Nephron (organoid): ENCODE measurements around the gene TRAPPC3.

Experiments
- H3K27ac Mint-ChIP-seq, 3 experiments: 2 replicates each; pipeline ENCODE4 v1.8.0; 2020; ENCODE audit warnings: mixed read lengths in 3 of 3, mild to moderate bottlenecking in 2 of 3, moderate library complexity in 1 of 3
- H3K27me3 Mint-ChIP-seq: 2 replicates; pipeline ENCODE4 v1.8.0; 2021; ENCODE audit warnings: low read depth, mild to moderate bottlenecking, moderate library complexity, mixed read lengths
- H3K36me3 Mint-ChIP-seq: 2 replicates; pipeline ENCODE4 v1.8.0; 2020; ENCODE audit warnings: low read depth, mixed read lengths
- H3K4me1 Mint-ChIP-seq: 2 replicates; pipeline ENCODE4 v1.8.0; 2020; ENCODE audit warnings: mixed read lengths
- H3K4me3 Mint-ChIP-seq, 3 experiments: 2 replicates each; pipeline ENCODE4 v1.8.0; 2020; ENCODE audit warnings: mild to moderate bottlenecking in 3 of 3, mixed read lengths in 3 of 3, moderate library complexity in 2 of 3
- H3K9me3 Mint-ChIP-seq: 2 replicates; pipeline ENCODE4 v1.8.0; 2020; ENCODE audit warnings: mixed read lengths
- CTCF ChIP-seq, 3 experiments: fragments of 200-600 bp; sonication (generic); IDR thresholded peaks; one replicate each; pipeline ENCODE4 v1.5.0; 2021; ENCODE audit warnings: antibody characterized with exemption in 3 of 3; ENCODE audit not compliant: unreplicated experiment in 3 of 3

The TRAPPC3 gene

GRCh38 chr1:36154765-36155407 lies 5.6 kb upstream of the TRAPPC3 start:
- peaks cover 67% of the 10 kb centered on the region for H3K4me1 Mint-ChIP-seq
- H3K27me3 Mint-ChIP-seq: peaks cover 3% of the 10 kb centered on the region

GRCh38 chr1:36154335-36154734 lies 5.0 kb upstream of the TRAPPC3 start:
- H3K36me3 Mint-ChIP-seq: peaks cover 6% of the 10 kb centered on the region
- peak overlapping the region; percentile 87 to 92 (median 90) for H3K4me3 Mint-ChIP-seq
- peaks cover 3% of the 10 kb centered on the region for H3K27me3 Mint-ChIP-seq
- H3K27ac Mint-ChIP-seq: peak overlapping the region; percentile 97 to 98 (median 97)
- no peak for TF ChIP-seq CTCF (IDR thresholded peaks at IDR 0.05; ENCODE audit: unreplicated experiment in 3 of 3)
- H3K9me3 Mint-ChIP-seq: no peaks in the 10 kb centered on the region
- H3K4me1 Mint-ChIP-seq: peaks cover 68% of the 10 kb centered on the region

More at GRCh38 chr1:36154765-36155407, 5.6 kb upstream of the TRAPPC3 start:
- Mint-ChIP-seq H3K9me3 (no peaks in the 10 kb centered on the region), H3K4me3 (peak overlapping the region; percentile 87 to 92 (median 90)), H3K27ac (peak overlapping the region; percentile 97 to 98 (median 97)), H3K36me3 (peaks cover 10% of the 10 kb centered on the region)
- TF ChIP-seq CTCF (IDR thresholded peaks at IDR 0.05; ENCODE audit: unreplicated experiment in 3 of 3): no peak

- H3K9me3 Mint-ChIP-seq: no peaks in the 10 kb centered on the region
- H3K4me1 Mint-ChIP-seq: peaks cover 69% of the 10 kb centered on the region
- H3K27me3 Mint-ChIP-seq: peaks cover 3% of the 10 kb centered on the region
- H3K4me3 Mint-ChIP-seq: peak overlapping the region; percentile 31 to 92 (median 66)
- H3K27ac Mint-ChIP-seq: peak overlapping the region; percentile 97 to 98 (median 97)
- peaks cover 4% of the 10 kb centered on the region for H3K36me3 Mint-ChIP-seq
- no peak for TF ChIP-seq CTCF (IDR thresholded peaks at IDR 0.05; ENCODE audit: unreplicated experiment in 3 of 3)
Observed at GRCh38 chr1:36153476-36153875, 4.2 kb upstream of the TRAPPC3 start.

- peaks cover 7% of the 10 kb centered on the region for H3K36me3 Mint-ChIP-seq
- peak overlapping the region; percentile 15 to 65 (median 18) for H3K4me3 Mint-ChIP-seq
- peaks cover 3% of the 10 kb centered on the region for H3K27me3 Mint-ChIP-seq
- no peaks in the 10 kb centered on the region for H3K9me3 Mint-ChIP-seq
- H3K27ac Mint-ChIP-seq: peak overlapping the region; percentile 88 to 99 (median 91)
- no peak for TF ChIP-seq CTCF (IDR thresholded peaks at IDR 0.05; ENCODE audit: unreplicated experiment in 3 of 3)
- H3K4me1 Mint-ChIP-seq: peaks cover 64% of the 10 kb centered on the region
Observed at GRCh38 chr1:36151845-36152203, 2.5 kb upstream of the TRAPPC3 start.

- Mint-ChIP-seq H3K27me3 (peaks cover 3% of the 10 kb centered on the region), H3K4me1 (peaks cover 64% of the 10 kb centered on the region), H3K4me3 (peak overlapping the region; percentile 95 to 99 (median 97)), H3K27ac (peak overlapping the region; percentile 88 to 99 (median 93)), H3K9me3 (no peaks in the 10 kb centered on the region), H3K36me3 (peaks cover 10% of the 10 kb centered on the region)
- TF ChIP-seq CTCF (IDR thresholded peaks at IDR 0.05; ENCODE audit: unreplicated experiment in 3 of 3): no peak
Observed at GRCh38 chr1:36151134-36151844, 2.0 kb upstream of the TRAPPC3 start.
